Endothelial cell of umbilical vein (primary cell): ENCODE results near the gene CLDN3. TPM values are rescaled to one million over a fixed set of nuclear protein-coding genes. Genes with fewer than 3 reads are reported as not detected.

Source experiments
- BruUV-seq: library from RNA; stranded (reverse); fragments of 400-500 nt; replicated peaks from 2 replicates; lab custom pipeline; 2021; lab: Mats Ljungman, UMichigan
- CTCF ChIA-PET: fragments of 300-600, 350-600 bp; sonication (Branson Sonifier 250); formaldehyde crosslinking; loops from one replicate; lab custom pipeline; 2021; ENCODE audit warnings: antibody characterized with exemption, inconsistent platforms; lab: Charles Lee
- POLR2A ChIA-PET: fragments of 300-600, 350-600 bp; sonication (Branson Sonifier 250); formaldehyde crosslinking; loops from one replicate; lab custom pipeline; 2021; ENCODE audit warnings: antibody characterized with exemption, inconsistent platforms; lab: Charles Lee
- DNase-seq: peaks from one replicate; pipeline ENCODE4 v3.0.0-alpha.2; 2011; ENCODE audit warnings: low read depth, low spot score
- FAIRE-seq: peaks from 2 replicates; lab custom pipeline; 2011; peaks lifted over from hg19 to GRCh38; lab: Jason Lieb, UNC
- H2AFZ ChIP-seq: 2 replicates; pipeline ENCODE4 v1.6.0; 2012; ENCODE audit warnings: low read depth, low read length, control low read depth, inconsistent platforms
- H3K27ac ChIP-seq: 2 replicates; pipeline ENCODE4 v1.5.1; 2011; ENCODE audit warnings: low read depth, mild to moderate bottlenecking, control low read depth, low read length, moderate library complexity; ENCODE audit not compliant: insufficient read depth
- H3K27me3 ChIP-seq, 2 experiments: 2 replicates each; pipeline versions ENCODE4 v1.6.0 to v1.6.1; 2011; ENCODE audit warnings: low read length in 2 of 2, mixed read lengths in 1 of 2; ENCODE audit not compliant: control insufficient read depth in 2 of 2, insufficient read depth in 2 of 2
- H3K36me3 ChIP-seq, 2 experiments: 2 replicates in 1 of 2; 3 replicates in 1 of 2; pipeline ENCODE4 v1.5.1; 2011; ENCODE audit warnings: low read length in 2 of 2, mild to moderate bottlenecking in 1 of 2, moderate library complexity in 1 of 2; ENCODE audit not compliant: control insufficient read depth in 2 of 2, insufficient read depth in 2 of 2; ENCODE audit errors: extremely low read depth in 1 of 2
- H3K4me1 ChIP-seq: 3 replicates; pipeline ENCODE4 v1.5.1; 2011; ENCODE audit warnings: mild to moderate bottlenecking, low read length; ENCODE audit not compliant: control insufficient read depth, insufficient read depth; ENCODE audit errors: extremely low read depth
- H3K4me2 ChIP-seq: 2 replicates; pipeline ENCODE4 v1.6.1; 2011; ENCODE audit warnings: low read length, control low read depth, mixed read lengths; ENCODE audit not compliant: insufficient read depth
- H3K4me3 ChIP-seq, 3 experiments: fragments of 200-600 bp in 1 of 3; sonication (generic), shearing (Covaris generic) in 1 of 3; replicated peaks in 1 of 3; 2 replicates each; pipeline ENCODE4 v1.5.1; 2011 to 2016; ENCODE audit warnings: control low read depth in 3 of 3, low read length in 3 of 3, mild to moderate bottlenecking in 2 of 3, inconsistent platforms in 1 of 3, low read depth in 1 of 3, moderate library complexity in 1 of 3; ENCODE audit not compliant: insufficient read depth in 1 of 3
- H3K79me2 ChIP-seq: 2 replicates; pipeline ENCODE4 v1.6.0; 2012; ENCODE audit warnings: low read length, inconsistent platforms; ENCODE audit not compliant: control insufficient read depth, insufficient read depth
- H3K9ac ChIP-seq: replicated peaks from 2 replicates; pipeline ENCODE3; 2011; ENCODE audit warnings: low read length, control low read depth; ENCODE audit not compliant: insufficient read depth; ENCODE audit errors: extremely low read depth
- H3K9me1 ChIP-seq: replicated peaks from 3 replicates; pipeline ENCODE4 v1.6.0; 2011; ENCODE audit warnings: mild to moderate bottlenecking, low read length; ENCODE audit not compliant: control insufficient read depth, insufficient read depth; ENCODE audit errors: extremely low read depth
- H3K9me3 ChIP-seq: replicated peaks from 2 replicates; pipeline ENCODE4 v1.5.1; 2012; ENCODE audit warnings: low read length, inconsistent platforms; ENCODE audit not compliant: control insufficient read depth, insufficient read depth
- H4K20me1 ChIP-seq: replicated peaks from 2 replicates; pipeline ENCODE3; 2011; ENCODE audit warnings: mild to moderate bottlenecking, low read length; ENCODE audit not compliant: control insufficient read depth, insufficient read depth; ENCODE audit errors: extremely low read depth
- EZH2 ChIP-seq: IDR thresholded peaks from 2 replicates; pipeline ENCODE4 v1.6.1; 2012; ENCODE audit warnings: borderline replicate concordance, low read depth, mild to moderate bottlenecking, moderate library complexity, low read length, inconsistent platforms; ENCODE audit not compliant: severe bottlenecking
- GATA2 ChIP-seq: IDR thresholded peaks from 2 replicates; pipeline ENCODE4 v1.7.0; 2011; ENCODE audit warnings: low read depth, mild to moderate bottlenecking, moderate library complexity, mixed read lengths, low read length; ENCODE audit not compliant: insufficient read length, insufficient read depth
- JUN ChIP-seq: IDR thresholded peaks from 2 replicates; pipeline ENCODE4 v1.6.1; 2011; ENCODE audit warnings: borderline replicate concordance, low read depth; ENCODE audit not compliant: insufficient read length, insufficient read depth
- MAX ChIP-seq: IDR thresholded peaks from 2 replicates; pipeline ENCODE4 v1.6.1; 2011; ENCODE audit not compliant: insufficient read depth, insufficient read length
- MYC ChIP-seq: IDR thresholded peaks from one replicate; pipeline ENCODE4 v1.6.1; 2011; ENCODE audit warnings: mild to moderate bottlenecking, low read depth, low read length
- POLR2A ChIP-seq: IDR thresholded peaks from 2 replicates; pipeline ENCODE4 v1.6.1; 2012; ENCODE audit warnings: low read depth, mild to moderate bottlenecking, control low read depth, low read length
- POLR2AphosphoS5 ChIP-seq: IDR thresholded peaks from 2 replicates; pipeline ENCODE4 v1.6.1; 2012; ENCODE audit warnings: low read depth, mild to moderate bottlenecking, control low read depth, low read length, moderate library complexity; ENCODE audit not compliant: insufficient read depth
- dilution Hi-C: fragments of 300-500 bp; cut with MboI; formaldehyde crosslinking; loops from one replicate; pipeline ENCODE4 v1.15.0; 2019; ENCODE audit warnings: low sequenced_read_pairs; ENCODE audit not compliant: extremely low pct_ligation_motif_present
- intact Hi-C: fragments of 100-400 bp; cut with micrococcal nuclease; formaldehyde crosslinking; loops from one replicate; pipeline ENCODE4 v1.10.0; 2022
- polyA plus RNA-seq, 4 experiments: library from polyadenylated mRNA; depleted of rRNA in 3 of 4; stranded (reverse) in 3 of 4; unstranded in 1 of 4; fragments of >200 nt; gene quantifications; 2 replicates each; pipeline versions ENCODE4 v1.2.1 to v1.2.3, GENCODE V29; 2011 to 2012; ENCODE audit warnings: missing spikeins in 1 of 4
- total RNA-seq: library from RNA; stranded (reverse); gene quantifications from 2 replicates; pipeline ENCODE4 v1.2.3, GENCODE V29; 2021
- TF ChIP-seq, protein P1 (sequence below), 2 donors: IDR thresholded peaks; 1 replicate in 1 of 2; 2 replicates in 1 of 2; pipeline ENCODE4 v1.5.1; 2011; ENCODE audit warnings: low read length in 2 of 2, mild to moderate bottlenecking in 2 of 2, moderate library complexity in 2 of 2, control low read depth in 1 of 2, inconsistent platforms in 1 of 2, low read depth in 1 of 2; ENCODE audit not compliant: insufficient read depth in 1 of 2; ENCODE audit errors: extremely low read depth in 1 of 2

CLDN3 gene
- total and polyA plus RNA-seq, 2 donors (not counting 3 experiments of a cell fraction or from before 2014, with no cell fraction given), result 0.62 to 1.9 TPM

- Histone ChIP-seq H3K79me2 (no peaks in the 10 kb centered on the region), H2AFZ (no peak overlapping the region), H3K4me2 (no peak overlapping the region), H3K9ac (no peak overlapping the region), H3K27me3 (no peaks in the 10 kb centered on the region), H3K4me3 (no peak overlapping the region), H3K9me3 (no peaks in the 10 kb centered on the region), H3K27ac (no peak overlapping the region), H3K9me1 (no peaks in the 10 kb centered on the region), H3K4me1 (no peaks in the 10 kb centered on the region), H4K20me1 (no peaks in the 10 kb centered on the region), H3K36me3 (no peaks in the 10 kb centered on the region)
- ChIA-PET CTCF (interaction anchor here (0.7 to 7.7 kb wide), 15 partner anchors 11 to 272 kb away, joined by 3 to 110 read pairs (median 5); partner anchors contain the start of genes ABHD11, LIMK1 and METTL27), POLR2A (no interaction called here)
- no TSS peak for BruUV-seq
- peak; percentile 89 for FAIRE-seq
- TF ChIP-seq EZH2, result no peak
- TF ChIP-seq, protein P1, sequence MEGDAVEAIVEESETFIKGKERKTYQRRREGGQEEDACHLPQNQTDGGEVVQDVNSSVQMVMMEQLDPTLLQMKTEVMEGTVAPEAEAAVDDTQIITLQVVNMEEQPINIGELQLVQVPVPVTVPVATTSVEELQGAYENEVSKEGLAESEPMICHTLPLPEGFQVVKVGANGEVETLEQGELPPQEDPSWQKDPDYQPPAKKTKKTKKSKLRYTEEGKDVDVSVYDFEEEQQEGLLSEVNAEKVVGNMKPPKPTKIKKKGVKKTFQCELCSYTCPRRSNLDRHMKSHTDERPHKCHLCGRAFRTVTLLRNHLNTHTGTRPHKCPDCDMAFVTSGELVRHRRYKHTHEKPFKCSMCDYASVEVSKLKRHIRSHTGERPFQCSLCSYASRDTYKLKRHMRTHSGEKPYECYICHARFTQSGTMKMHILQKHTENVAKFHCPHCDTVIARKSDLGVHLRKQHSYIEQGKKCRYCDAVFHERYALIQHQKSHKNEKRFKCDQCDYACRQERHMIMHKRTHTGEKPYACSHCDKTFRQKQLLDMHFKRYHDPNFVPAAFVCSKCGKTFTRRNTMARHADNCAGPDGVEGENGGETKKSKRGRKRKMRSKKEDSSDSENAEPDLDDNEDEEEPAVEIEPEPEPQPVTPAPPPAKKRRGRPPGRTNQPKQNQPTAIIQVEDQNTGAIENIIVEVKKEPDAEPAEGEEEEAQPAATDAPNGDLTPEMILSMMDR (IDR thresholded peaks at IDR 0.05; ENCODE audit: extremely low read depth in 1 of 2, insufficient read depth in 1 of 2, low read depth in 1 of 2, low read length in 2 of 2), result peak; percentile 82 to 85
- peak; percentile 59 for DNase-seq
- dilution Hi-C loops, result no loop called here
- intact Hi-C loops, result loop anchor here (1.0 to 5.0 kb wide), 3 partner anchors 40 to 216 kb away; partner anchors contain the start of gene ELN
Measured at GRCh38 chr7:73811760-73812168, 41.7 kb upstream of the CLDN3 start.

DNA sequence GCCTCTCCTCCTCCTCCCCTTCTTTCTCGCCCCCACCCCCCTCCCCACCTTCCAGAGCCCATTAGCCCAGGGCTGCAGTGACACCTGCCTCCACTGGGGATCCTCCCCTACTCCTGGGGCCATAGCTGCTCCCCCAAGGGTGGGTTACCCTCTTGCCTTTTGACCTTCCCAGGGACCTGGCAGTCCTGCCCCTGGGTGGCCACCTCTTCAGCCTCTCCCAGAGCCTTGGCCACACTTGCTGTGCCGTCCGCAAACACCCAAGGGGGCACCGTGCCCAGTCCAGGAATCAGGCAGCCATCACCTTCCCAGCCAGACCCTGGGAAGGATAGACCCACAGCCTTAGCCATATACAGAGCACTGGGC lies 40.9 kb upstream of the CLDN3 start:
- Histone ChIP-seq H3K4me2 (no peak overlapping the region), H3K36me3 (no peaks in the 10 kb centered on the region), H3K27me3 (no peaks in the 10 kb centered on the region), H3K9me1 (no peaks in the 10 kb centered on the region), H4K20me1 (no peaks in the 10 kb centered on the region), H3K4me1 (no peaks in the 10 kb centered on the region), H3K27ac (no peak overlapping the region), H3K79me2 (no peaks in the 10 kb centered on the region), H2AFZ (no peak overlapping the region), H3K4me3 (no peak overlapping the region), H3K9me3 (no peaks in the 10 kb centered on the region), H3K9ac (no peak overlapping the region)
- DNase-seq (no peak), FAIRE-seq (no peak)
- dilution Hi-C loops, result no loop called here
- ChIA-PET POLR2A (no interaction called here), CTCF (interaction anchor here (1.4 to 7.7 kb wide), 10 partner anchors 11 to 216 kb away, joined by 3 to 110 read pairs (median 8); partner anchors contain the start of genes ABHD11 and METTL27)
- intact Hi-C loops, result loop anchor here (1.0 to 5.0 kb wide), 3 partner anchors 40 to 216 kb away; partner anchors contain the start of gene ELN
- no TSS peak for BruUV-seq
- no peak for TF ChIP-seq GATA2
- no peak for TF ChIP-seq POLR2A
- TF ChIP-seq MYC, result no peak
- no peak for TF ChIP-seq POLR2AphosphoS5
- TF ChIP-seq MAX, result no peak
- no peak for TF ChIP-seq JUN
